HL-60/S4 treated with phorbol 12-myristate 13-acetate at 8.2 ng/mL for 4 days and 3 days (cell line): ENCODE results near the gene SVBP.
"Not testable (repeated sequence)": the region's sequence is repeated elsewhere in the genome, so short reads cannot be mapped to it uniquely, and the experiment has no call there.

Experiments used
- in situ Hi-C: fragments of 300-500 bp; cut with MboI; formaldehyde crosslinking; loops from 2 replicates; pipeline ENCODE4 v1.15.0; 2022; ENCODE audit warnings: low sequenced_read_pairs

SVBP gene

DNA sequence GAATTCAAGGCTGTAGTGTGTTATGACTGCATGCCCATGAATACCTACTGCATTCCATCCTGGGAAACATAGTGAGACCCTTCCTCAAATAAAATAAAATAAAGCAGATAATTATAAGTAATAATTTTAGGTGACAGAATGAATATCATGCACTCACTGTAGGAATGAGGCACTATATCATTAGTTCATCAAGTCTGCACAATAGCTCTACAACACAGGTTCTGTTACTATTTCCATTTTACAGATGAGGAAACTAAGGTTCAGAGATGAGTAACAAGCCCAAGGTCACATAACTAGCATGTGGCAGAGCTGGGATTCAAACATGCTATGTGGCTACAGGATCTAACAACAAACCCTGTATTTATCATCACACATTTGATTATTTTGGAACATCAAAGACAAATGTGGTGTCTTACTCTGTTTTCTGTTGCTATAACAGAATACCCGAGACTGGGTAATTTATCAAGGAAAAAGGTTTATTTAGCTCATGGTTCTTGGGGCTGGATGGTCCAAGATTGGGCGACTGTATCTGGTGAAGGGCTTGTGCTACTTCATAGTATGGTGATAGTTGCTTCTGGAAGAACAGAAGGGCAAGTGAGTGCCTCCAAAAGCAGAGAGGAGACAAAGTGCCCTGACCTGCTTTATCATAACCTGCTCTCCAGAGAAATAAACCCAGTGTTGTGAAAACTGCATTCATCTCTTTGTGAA is 24.4 kb upstream of the SVBP start:
- in situ Hi-C loops: no loop called here

DNA sequence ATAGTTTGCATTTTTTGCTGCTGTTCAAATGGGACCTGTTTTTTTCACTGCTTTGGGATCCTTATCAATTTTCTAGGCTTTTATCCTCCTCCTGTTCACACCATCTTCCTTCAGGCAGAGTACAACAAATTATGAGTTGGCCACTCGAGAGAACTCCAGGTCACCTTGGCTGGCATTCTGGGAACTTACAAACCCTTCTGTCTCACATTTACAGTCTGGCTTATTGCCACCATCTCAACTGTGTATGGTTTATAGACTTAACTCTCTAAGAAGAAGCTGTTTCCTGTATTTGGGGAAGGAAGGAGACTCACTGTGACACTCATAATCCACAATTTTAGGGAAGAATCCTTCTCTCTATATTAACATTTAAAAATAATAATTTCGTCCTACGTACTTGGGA is 23.8 kb upstream of the SVBP start:
- in situ Hi-C loops: no loop called here

GRCh38 chr1:42838482-42839190 is 21.4 kb upstream of the SVBP start:
- in situ Hi-C loops: no loop called here

DNA sequence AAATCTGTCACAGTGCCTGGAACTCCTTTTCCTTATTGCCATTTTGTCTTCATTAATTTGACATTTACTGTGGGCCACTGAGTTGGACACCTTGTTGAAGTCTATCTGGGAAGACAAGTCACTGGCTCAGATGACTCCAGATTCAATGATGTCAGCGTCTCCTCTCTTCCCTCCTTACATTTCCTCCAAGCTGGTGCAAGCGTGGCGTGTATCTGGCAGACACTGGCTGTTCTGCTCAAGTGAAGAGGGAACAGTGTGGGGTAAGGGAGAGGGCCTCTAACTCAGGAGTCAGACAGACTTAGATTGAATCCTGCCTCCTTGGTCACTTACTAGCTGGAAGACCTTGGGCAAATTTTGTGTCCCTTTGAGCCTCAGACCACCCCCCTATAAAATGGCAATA is 20.5 kb upstream of the SVBP start:
- in situ Hi-C loops: no loop called here

DNA sequence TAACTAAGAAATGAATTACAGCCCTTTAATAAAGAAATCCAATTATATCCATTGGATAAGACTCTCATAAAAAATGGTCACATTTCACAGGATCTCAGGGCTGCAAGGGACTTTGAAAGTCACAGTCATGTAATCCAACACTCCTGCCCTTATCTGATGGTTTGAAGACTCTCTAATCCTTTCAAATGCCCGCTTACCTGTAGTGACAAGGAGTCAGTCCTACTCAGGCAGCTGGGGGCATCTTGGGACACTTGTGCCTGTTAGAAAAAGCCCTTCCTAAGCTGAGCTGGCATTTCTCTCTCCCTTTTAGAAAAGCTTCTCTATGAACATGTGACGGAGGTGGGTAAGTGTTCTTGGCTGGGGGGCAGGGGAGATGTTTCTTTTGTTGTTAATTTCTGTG is 18.2 kb upstream of the SVBP start:
- in situ Hi-C loops: no loop called here

GRCh38 chr1:42834803-42835202 is 17.6 kb upstream of the SVBP start:
- in situ Hi-C loops: no loop called here

GRCh38 chr1:42833981-42834380 is 16.8 kb upstream of the SVBP start:
- in situ Hi-C loops: no loop called here

- in situ Hi-C loops: no loop called here
Measured at GRCh38 chr1:42832641-42833240, 15.5 kb upstream of the SVBP start.

- in situ Hi-C loops: no loop called here
Measured at GRCh38 chr1:42831273-42831672, 14.1 kb upstream of the SVBP start.

DNA sequence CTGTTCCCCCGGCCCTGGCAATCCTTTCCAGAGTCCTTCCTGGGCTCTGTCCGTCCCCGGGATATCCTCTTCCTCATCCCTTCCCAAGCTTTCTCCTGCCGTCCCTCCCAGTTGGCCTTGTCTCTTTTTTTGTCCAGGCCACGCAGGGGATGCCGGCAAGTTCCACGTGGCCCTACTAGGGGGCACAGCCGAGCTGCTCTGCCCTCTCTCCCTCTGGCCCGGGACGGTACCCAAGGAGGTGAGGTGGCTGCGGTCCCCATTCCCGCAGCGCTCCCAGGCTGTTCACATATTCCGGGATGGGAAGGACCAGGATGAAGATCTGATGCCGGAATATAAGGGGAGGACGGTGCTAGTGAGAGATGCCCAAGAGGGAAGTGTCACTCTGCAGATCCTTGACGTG is 13.4 kb upstream of the SVBP start:
- in situ Hi-C loops: no loop called here

GRCh38 chr1:42825036-42825851 is 8.0 kb upstream of the SVBP start:
- in situ Hi-C loops: no loop called here

DNA sequence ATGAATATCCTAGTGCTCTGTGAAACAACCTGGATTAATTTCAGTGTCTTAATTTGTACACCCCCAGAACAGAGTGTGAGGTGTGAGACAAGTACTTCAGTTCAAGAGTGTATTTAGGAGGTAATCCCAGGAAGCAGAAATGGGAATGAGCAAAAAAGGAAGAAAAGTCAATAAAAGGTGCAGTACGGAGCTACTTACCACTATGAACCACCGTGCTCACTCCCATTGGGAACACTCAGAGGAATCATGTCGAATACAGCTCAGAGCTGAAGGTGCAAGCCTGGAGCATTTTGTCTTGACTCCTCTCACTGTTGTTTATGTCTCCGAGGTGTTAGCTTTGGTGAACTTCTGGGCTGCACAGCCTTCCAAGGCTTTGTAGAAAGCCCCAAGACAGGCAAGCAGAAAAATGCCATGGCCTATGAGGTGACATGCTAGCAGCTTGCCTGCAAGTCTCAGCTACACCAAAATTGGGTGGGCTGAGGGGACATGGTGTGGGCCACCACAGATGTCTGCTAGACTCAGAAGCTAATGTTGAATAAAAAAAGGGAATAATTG is 7.4 kb upstream of the SVBP start:
- in situ Hi-C loops: no loop called here

GRCh38 chr1:42822800-42823392 is 5.7 kb upstream of the SVBP start:
- in situ Hi-C loops: no loop called here

- in situ Hi-C loops: no loop called here
Measured at GRCh38 chr1:42821690-42822089, 4.5 kb upstream of the SVBP start.

DNA sequence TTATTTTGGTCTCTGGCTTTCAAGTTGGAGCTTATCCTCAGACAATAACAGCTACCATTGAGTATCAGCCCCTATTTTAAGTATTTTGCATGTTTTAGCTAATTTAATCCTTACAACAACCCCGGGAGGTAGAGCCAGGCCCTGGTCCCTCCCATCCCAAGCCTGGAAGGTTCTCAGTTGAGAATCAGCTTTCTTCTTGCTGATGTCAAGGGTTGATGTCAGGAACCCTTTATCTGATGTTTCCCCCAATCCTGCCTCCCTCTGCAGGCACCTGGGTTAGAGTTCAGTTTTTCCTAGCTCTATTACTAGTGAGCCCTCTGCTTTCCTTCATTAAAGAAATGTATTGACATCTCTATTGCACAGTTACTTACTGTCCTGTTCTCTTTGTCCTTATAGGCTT is 3.6 kb upstream of the SVBP start:
- in situ Hi-C loops: no loop called here

- in situ Hi-C loops: no loop called here
Measured at GRCh38 chr1:42817976-42818375, 779 bp upstream of the SVBP start.

GRCh38 chr1:42817440-42817767 is 207 bp upstream of the SVBP start:
- in situ Hi-C loops: no loop called here

- in situ Hi-C loops: no loop called here
Measured at GRCh38 chr1:42815941-42816584, 1.1 kb downstream of the SVBP start.

GRCh38 chr1:42814815-42815214 is 2.4 kb downstream of the SVBP start:
- in situ Hi-C loops: not testable (repeated sequence)

- in situ Hi-C loops: no loop called here
Measured at GRCh38 chr1:42807056-42807668, 10.0 kb downstream of the SVBP start.
